Measurements from ENCODE around the gene RNF123.

Gene RNF123

GRCh38 chr3:49711489-49711888 is 22.1 kb downstream of the RNF123 start:
- Histone ChIP-seq H2AFZ (ENCODE audit: low read length) (no peak overlapping the region), H3K27me3 (ENCODE audit: insufficient read depth, low read length, poor library complexity, severe bottlenecking) (no peaks in the 10 kb centered on the region), H3K79me2 (ENCODE audit: insufficient read depth, low read length) (peaks cover 6% of the 10 kb centered on the region; the same call in 1 of the 2 replicates), H3K9me2 (replicated peaks; ENCODE audit: low read depth, low read length) (no peaks in the 10 kb centered on the region), H3K9ac (ENCODE audit: low read depth, low read length, poor library complexity, severe bottlenecking) (peak overlapping the region; percentile 76), H3K36me3 (ENCODE audit: insufficient read depth, low read length) (no peaks in the 10 kb centered on the region), H3F3A (ENCODE audit: low read depth) (peaks cover 24% of the 10 kb centered on the region), H3K4me3 (ENCODE audit: low read length, poor library complexity, severe bottlenecking) (peak overlapping the region; percentile 72), H3K4me2 (ENCODE audit: low read depth, low read length, poor library complexity, severe bottlenecking) (peak overlapping the region; percentile 94), H3K9me3 (ENCODE audit: insufficient read depth, low read depth, low read length) (no peaks in the 10 kb centered on the region), H3K4me1 (ENCODE audit: insufficient read depth, low read length, poor library complexity, severe bottlenecking) (peaks cover 49% of the 10 kb centered on the region), H4K20me1 (ENCODE audit: insufficient read depth, low read length, poor library complexity, severe bottlenecking) (no peaks in the 10 kb centered on the region)
- TF ChIP-seq CTCF (conservative IDR thresholded peaks at IDR 0.05; ENCODE audit: low read length): peak; percentile 24
- no peak for TF ChIP-seq EZH2phosphoT487 (IDR thresholded peaks at IDR 0.05; ENCODE audit: borderline replicate concordance)

DNA sequence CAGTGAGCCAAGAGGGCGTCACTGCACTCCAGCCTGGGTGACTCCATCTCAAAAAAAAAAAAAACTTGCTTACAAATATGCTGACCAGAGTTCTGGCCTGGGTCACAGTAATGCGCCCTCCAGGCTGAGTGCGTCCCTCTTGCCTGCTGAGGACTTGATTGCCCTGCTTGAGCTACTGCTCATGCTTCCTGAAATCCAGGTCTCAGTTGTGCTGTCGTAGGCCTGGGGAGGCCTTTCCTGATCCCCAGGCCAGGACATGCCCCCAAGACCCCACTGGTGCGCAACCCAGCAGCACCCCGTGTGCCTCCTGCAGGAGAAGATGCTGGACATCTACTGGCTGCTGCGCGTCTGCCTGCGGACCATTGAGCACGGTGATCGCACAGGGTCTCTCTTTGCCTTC is 22.8 kb downstream of the RNF123 start:
- H3K9ac ChIP-seq (ENCODE audit: low read depth, low read length, poor library complexity, severe bottlenecking): peak overlapping the region; percentile 76

GRCh38 chr3:49712631-49713317 is 23.4 kb downstream of the RNF123 start:
- H3K4me2 ChIP-seq (ENCODE audit: low read depth, low read length, poor library complexity, severe bottlenecking): peak overlapping the region; percentile 94
- TF ChIP-seq EZH2phosphoT487 (IDR thresholded peaks at IDR 0.05; ENCODE audit: borderline replicate concordance) (no peak), CTCF (conservative IDR thresholded peaks at IDR 0.05; ENCODE audit: low read length) (peak; percentile 38; the same call in 1 of the 2 replicates)
- H3K9ac ChIP-seq (ENCODE audit: low read depth, low read length, poor library complexity, severe bottlenecking): peak overlapping the region; percentile 76

More for the DNA sequence above, 22.8 kb downstream of the RNF123 start:
- H3K79me2 ChIP-seq (ENCODE audit: insufficient read depth, low read length): peaks cover 6% of the 10 kb centered on the region; the same call in 1 of the 2 replicates
- no peaks in the 10 kb centered on the region for H4K20me1 ChIP-seq (ENCODE audit: insufficient read depth, low read length, poor library complexity, severe bottlenecking)
- H3K4me3 ChIP-seq (ENCODE audit: low read length, poor library complexity, severe bottlenecking): peak overlapping the region; percentile 72
- TF ChIP-seq CTCF (conservative IDR thresholded peaks at IDR 0.05; ENCODE audit: low read length) (no peak), EZH2phosphoT487 (IDR thresholded peaks at IDR 0.05; ENCODE audit: borderline replicate concordance) (no peak)
- peaks cover 49% of the 10 kb centered on the region for H3K4me1 ChIP-seq (ENCODE audit: insufficient read depth, low read length, poor library complexity, severe bottlenecking)
- H3K4me2 ChIP-seq (ENCODE audit: low read depth, low read length, poor library complexity, severe bottlenecking): peak overlapping the region; percentile 94
- no peaks in the 10 kb centered on the region for H3K36me3 ChIP-seq (ENCODE audit: insufficient read depth, low read length)
- no peaks in the 10 kb centered on the region for H3K9me2 ChIP-seq (replicated peaks; ENCODE audit: low read depth, low read length)
- H3K27me3 ChIP-seq (ENCODE audit: insufficient read depth, low read length, poor library complexity, severe bottlenecking): no peaks in the 10 kb centered on the region
- no peaks in the 10 kb centered on the region for H3K9me3 ChIP-seq (ENCODE audit: insufficient read depth, low read depth, low read length)
- H2AFZ ChIP-seq (ENCODE audit: low read length): no peak overlapping the region
- peaks cover 24% of the 10 kb centered on the region for H3F3A ChIP-seq (ENCODE audit: low read depth)

More at GRCh38 chr3:49712631-49713317, 23.4 kb downstream of the RNF123 start:
- H3K27me3 ChIP-seq (ENCODE audit: insufficient read depth, low read length, poor library complexity, severe bottlenecking): no peaks in the 10 kb centered on the region
- H3F3A ChIP-seq (ENCODE audit: low read depth): peaks cover 24% of the 10 kb centered on the region
- H2AFZ ChIP-seq (ENCODE audit: low read length): no peak overlapping the region
- H3K79me2 ChIP-seq (ENCODE audit: insufficient read depth, low read length): peaks cover 6% of the 10 kb centered on the region; the same call in 1 of the 2 replicates
- no peaks in the 10 kb centered on the region for H3K9me3 ChIP-seq (ENCODE audit: insufficient read depth, low read depth, low read length)
- no peaks in the 10 kb centered on the region; the same call in 1 of the 2 replicates for H3K36me3 ChIP-seq (ENCODE audit: insufficient read depth, low read length)
- H3K4me3 ChIP-seq (ENCODE audit: low read length, poor library complexity, severe bottlenecking): peak overlapping the region; percentile 72
- H3K9me2 ChIP-seq (replicated peaks; ENCODE audit: low read depth, low read length): no peaks in the 10 kb centered on the region
- peaks cover 45% of the 10 kb centered on the region for H3K4me1 ChIP-seq (ENCODE audit: insufficient read depth, low read length, poor library complexity, severe bottlenecking)
- H4K20me1 ChIP-seq (ENCODE audit: insufficient read depth, low read length, poor library complexity, severe bottlenecking): no peaks in the 10 kb centered on the region
